ENCODE data around the gene SLC38A3. TPM values are rescaled to one million over a fixed set of nuclear protein-coding genes. Genes with fewer than 3 reads are reported as not detected.
"Not testable (repeated sequence)": the region's sequence is repeated elsewhere in the genome, so short reads cannot be mapped to it uniquely, and the experiment has no call there.

SLC38A3 gene
- total RNA-seq, 1 donor, result 0.36 TPM

- peaks cover 21% of the 10 kb centered on the region for H3K36me3 ChIP-seq (ENCODE audit: insufficient read depth, low read length)
- no peak for TF ChIP-seq CTCF (IDR thresholded peaks at IDR 0.05; ENCODE audit: extremely low read depth, low read depth, low read length)
- no peak for DNase-seq (ENCODE audit: insufficient read length, low spot score, missing footprints)
- H3K4me3 ChIP-seq (ENCODE audit: insufficient read depth, low read length), result no peak overlapping the region
- H2AFZ ChIP-seq (ENCODE audit: low read length), result no peak overlapping the region
- H3K79me2 ChIP-seq (ENCODE audit: insufficient read depth, low read length), result peaks cover 91% of the 10 kb centered on the region
- no peaks in the 10 kb centered on the region for H3K27me3 ChIP-seq (ENCODE audit: insufficient read depth, low read length)
- H3K27ac ChIP-seq (ENCODE audit: low read depth, low read length), result peak overlapping the region; percentile 77
- peaks cover 72% of the 10 kb centered on the region for H4K20me1 ChIP-seq (ENCODE audit: insufficient read depth, low read length)
- H3K4me1 ChIP-seq (ENCODE audit: insufficient read depth, low read length), result peaks cover 66% of the 10 kb centered on the region
- no peaks in the 10 kb centered on the region for H3K9me3 ChIP-seq (ENCODE audit: low read depth, low read length)
- no peak overlapping the region for H3K4me2 ChIP-seq (ENCODE audit: insufficient read depth, low read length)
These were observed 36.8 kb downstream of the SLC38A3 start for GRCh38 chr3:50241713-50242380.

- peaks cover 69% of the 10 kb centered on the region for H3K4me1 ChIP-seq (ENCODE audit: insufficient read depth, low read length)
- no peak overlapping the region for H3K4me3 ChIP-seq (ENCODE audit: insufficient read depth, low read length)
- H4K20me1 ChIP-seq (ENCODE audit: insufficient read depth, low read length), result peaks cover 76% of the 10 kb centered on the region
- no peak overlapping the region for H2AFZ ChIP-seq (ENCODE audit: low read length)
- peak overlapping the region; percentile 67 for H3K4me2 ChIP-seq (ENCODE audit: insufficient read depth, low read length)
- peak overlapping the region; percentile 77 for H3K27ac ChIP-seq (ENCODE audit: low read depth, low read length)
- no peak for TF ChIP-seq CTCF (IDR thresholded peaks at IDR 0.05; ENCODE audit: extremely low read depth, low read depth, low read length)
- DNase-seq (ENCODE audit: insufficient read length, low spot score, missing footprints), result no peak
- no peaks in the 10 kb centered on the region for H3K27me3 ChIP-seq (ENCODE audit: insufficient read depth, low read length)
- peaks cover 21% of the 10 kb centered on the region for H3K36me3 ChIP-seq (ENCODE audit: insufficient read depth, low read length)
- peaks cover 91% of the 10 kb centered on the region for H3K79me2 ChIP-seq (ENCODE audit: insufficient read depth, low read length)
- no peaks in the 10 kb centered on the region for H3K9me3 ChIP-seq (ENCODE audit: low read depth, low read length)
These were observed 37.3 kb downstream of the SLC38A3 start for GRCh38 chr3:50242381-50242770.

GRCh38 chr3:50242851-50243542, 37.9 kb downstream of the SLC38A3 start:
- TF ChIP-seq CTCF (IDR thresholded peaks at IDR 0.05; ENCODE audit: extremely low read depth, low read depth, low read length), result no peak
- H3K36me3 ChIP-seq (ENCODE audit: insufficient read depth, low read length), result peaks cover 21% of the 10 kb centered on the region
- H3K9me3 ChIP-seq (ENCODE audit: low read depth, low read length), result no peaks in the 10 kb centered on the region
- H3K27ac ChIP-seq (ENCODE audit: low read depth, low read length), result peak overlapping the region; percentile 77
- peak overlapping the region; percentile 7 for H3K4me3 ChIP-seq (ENCODE audit: insufficient read depth, low read length)
- H3K79me2 ChIP-seq (ENCODE audit: insufficient read depth, low read length), result peaks cover 91% of the 10 kb centered on the region
- H3K27me3 ChIP-seq (ENCODE audit: insufficient read depth, low read length), result no peaks in the 10 kb centered on the region
- H3K4me1 ChIP-seq (ENCODE audit: insufficient read depth, low read length), result peaks cover 69% of the 10 kb centered on the region
- peaks cover 78% of the 10 kb centered on the region for H4K20me1 ChIP-seq (ENCODE audit: insufficient read depth, low read length)
- H3K4me2 ChIP-seq (ENCODE audit: insufficient read depth, low read length), result peak overlapping the region; percentile 67
- peak; percentile 94 for DNase-seq (ENCODE audit: insufficient read length, low spot score, missing footprints)
- H2AFZ ChIP-seq (ENCODE audit: low read length), result peak overlapping the region; percentile 73

- peak overlapping the region; percentile 7 for H3K4me3 ChIP-seq (ENCODE audit: insufficient read depth, low read length)
- H3K9me3 ChIP-seq (ENCODE audit: low read depth, low read length), result no peaks in the 10 kb centered on the region
- peaks cover 74% of the 10 kb centered on the region for H4K20me1 ChIP-seq (ENCODE audit: insufficient read depth, low read length)
- no peak for TF ChIP-seq CTCF (IDR thresholded peaks at IDR 0.05; ENCODE audit: extremely low read depth, low read depth, low read length)
- H3K27ac ChIP-seq (ENCODE audit: low read depth, low read length), result peak overlapping the region; percentile 77
- H3K4me2 ChIP-seq (ENCODE audit: insufficient read depth, low read length), result peak overlapping the region; percentile 67
- peaks cover 91% of the 10 kb centered on the region for H3K79me2 ChIP-seq (ENCODE audit: insufficient read depth, low read length)
- H3K36me3 ChIP-seq (ENCODE audit: insufficient read depth, low read length), result peaks cover 21% of the 10 kb centered on the region
- peak overlapping the region; percentile 73 for H2AFZ ChIP-seq (ENCODE audit: low read length)
- peaks cover 70% of the 10 kb centered on the region for H3K4me1 ChIP-seq (ENCODE audit: insufficient read depth, low read length)
- DNase-seq (ENCODE audit: insufficient read length, low spot score, missing footprints), result no peak
- no peaks in the 10 kb centered on the region for H3K27me3 ChIP-seq (ENCODE audit: insufficient read depth, low read length)
These were observed 38.4 kb downstream of the SLC38A3 start for GRCh38 chr3:50243543-50243895.

GRCh38 chr3:50244813-50245212, 39.7 kb downstream of the SLC38A3 start:
- peaks cover 74% of the 10 kb centered on the region for H4K20me1 ChIP-seq (ENCODE audit: insufficient read depth, low read length)
- not testable (repeated sequence) for H3K9me3 ChIP-seq (ENCODE audit: low read depth, low read length); H2AFZ ChIP-seq (ENCODE audit: low read length); H3K27me3 ChIP-seq (ENCODE audit: insufficient read depth, low read length); H3K4me2 ChIP-seq (ENCODE audit: insufficient read depth, low read length); H3K4me3 ChIP-seq (ENCODE audit: insufficient read depth, low read length); DNase-seq (ENCODE audit: insufficient read length, low spot score, missing footprints)
- H3K27ac ChIP-seq (ENCODE audit: low read depth, low read length), result peak overlapping the region; percentile 95
- H3K4me1 ChIP-seq (ENCODE audit: insufficient read depth, low read length), result peaks cover 75% of the 10 kb centered on the region
- H3K79me2 ChIP-seq (ENCODE audit: insufficient read depth, low read length), result peaks cover 91% of the 10 kb centered on the region
- peaks cover 11% of the 10 kb centered on the region for H3K36me3 ChIP-seq (ENCODE audit: insufficient read depth, low read length)

Measured in osteoblast (primary cell).